ENCODE measurements around the gene PDE4D. TPM values are rescaled to one million over a fixed set of nuclear protein-coding genes. Genes with fewer than 3 reads are reported as not detected.

PDE4D gene
- total RNA-seq, 1 donor from 2014 or later, result 2.3 TPM

DNA sequence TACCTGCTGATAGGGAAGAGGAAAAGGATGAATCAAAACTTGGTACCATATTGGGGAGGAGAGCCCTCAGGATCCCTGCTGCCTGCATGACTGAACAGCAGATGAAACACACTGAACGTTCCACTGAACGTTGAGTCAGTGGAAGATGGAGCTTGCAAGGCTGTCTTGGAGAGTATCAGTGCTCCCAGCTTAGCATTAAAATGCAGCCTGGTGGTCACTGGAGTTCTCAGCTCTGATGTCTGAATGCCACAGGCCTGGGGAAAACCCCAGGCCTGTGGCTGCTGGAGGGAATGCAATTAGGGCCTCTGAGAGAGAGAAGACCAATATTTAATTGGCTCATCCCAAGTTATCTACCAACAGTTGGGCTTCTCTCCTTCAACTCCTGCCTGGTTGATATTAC lies 54.5 kb downstream of the PDE4D start:
- Histone ChIP-seq H3K4me2 (no peak overlapping the region), H3K27ac (no peak overlapping the region), H3K4me3 (no peak overlapping the region), H3K9ac (no peak overlapping the region), H3K4me1 (no peaks in the 10 kb centered on the region), H3K27me3 (no peaks in the 10 kb centered on the region), H4K20me1 (ENCODE audit: low read depth) (no peaks in the 10 kb centered on the region), H3F3A (ENCODE audit: low read depth) (no peaks in the 10 kb centered on the region), H3K9me3 (ENCODE audit: low read depth) (no peaks in the 10 kb centered on the region), H2AFZ (replicated peaks) (no peak overlapping the region), H3K36me3 (no peaks in the 10 kb centered on the region), H3K79me2 (ENCODE audit: low read depth) (no peaks in the 10 kb centered on the region)
- Mint-ChIP-seq H3K9me3 (no peaks in the 10 kb centered on the region), H3K4me1 (peaks cover 9% of the 10 kb centered on the region), H3K27ac (no peak overlapping the region), H3K36me3 (no peaks in the 10 kb centered on the region), H3K4me3 (no peak overlapping the region), H3K27me3 (ENCODE audit: insufficient read depth, low read depth) (no peaks in the 10 kb centered on the region)
- DNase-seq (ENCODE audit: low spot score), result no peak
- TF ChIP-seq CTCF (IDR thresholded peaks at IDR 0.05) (no peak), EZH2phosphoT487 (IDR thresholded peaks at IDR 0.05) (no peak), EZH2 (IDR thresholded peaks at IDR 0.05) (no peak)

- TF ChIP-seq EZH2 (IDR thresholded peaks at IDR 0.05) (no peak), EZH2phosphoT487 (IDR thresholded peaks at IDR 0.05) (no peak), CTCF (IDR thresholded peaks at IDR 0.05) (no peak)
- no peak overlapping the region for H3K4me2 ChIP-seq
- DNase-seq (ENCODE audit: low spot score), result no peak
- no peaks in the 10 kb centered on the region for H3K9me3 ChIP-seq (ENCODE audit: low read depth)
- Mint-ChIP-seq H3K4me1 (peaks cover 10% of the 10 kb centered on the region), H3K9me3 (no peaks in the 10 kb centered on the region), H3K4me3 (no peak overlapping the region), H3K27ac (no peak overlapping the region), H3K27me3 (ENCODE audit: insufficient read depth, low read depth) (no peaks in the 10 kb centered on the region), H3K36me3 (no peaks in the 10 kb centered on the region)
- no peaks in the 10 kb centered on the region for H3K79me2 ChIP-seq (ENCODE audit: low read depth)
- H3K4me1 ChIP-seq, result no peaks in the 10 kb centered on the region
- H3K27ac ChIP-seq, result no peak overlapping the region
- no peak overlapping the region for H2AFZ ChIP-seq (replicated peaks)
- no peak overlapping the region for H3K9ac ChIP-seq
- no peaks in the 10 kb centered on the region for H3K36me3 ChIP-seq
- no peaks in the 10 kb centered on the region for H3K27me3 ChIP-seq
- H4K20me1 ChIP-seq (ENCODE audit: low read depth), result no peaks in the 10 kb centered on the region
- no peaks in the 10 kb centered on the region for H3F3A ChIP-seq (ENCODE audit: low read depth)
- H3K4me3 ChIP-seq, result no peak overlapping the region
Observed at GRCh38 chr5:59838067-59838466, 55.5 kb downstream of the PDE4D start.

- Mint-ChIP-seq H3K4me3 (no peak overlapping the region), H3K9me3 (no peaks in the 10 kb centered on the region), H3K36me3 (no peaks in the 10 kb centered on the region), H3K27ac (no peak overlapping the region), H3K4me1 (peaks cover 10% of the 10 kb centered on the region), H3K27me3 (ENCODE audit: insufficient read depth, low read depth) (no peaks in the 10 kb centered on the region)
- H3K79me2 ChIP-seq (ENCODE audit: low read depth), result no peaks in the 10 kb centered on the region
- H3K36me3 ChIP-seq, result no peaks in the 10 kb centered on the region
- H3K4me2 ChIP-seq, result no peak overlapping the region
- H2AFZ ChIP-seq (replicated peaks), result no peak overlapping the region
- H3K9ac ChIP-seq, result no peak overlapping the region
- no peaks in the 10 kb centered on the region for H4K20me1 ChIP-seq (ENCODE audit: low read depth)
- DNase-seq (ENCODE audit: low spot score), result no peak
- no peak overlapping the region for H3K27ac ChIP-seq
- TF ChIP-seq EZH2phosphoT487 (IDR thresholded peaks at IDR 0.05) (no peak), EZH2 (IDR thresholded peaks at IDR 0.05) (no peak), CTCF (IDR thresholded peaks at IDR 0.05) (no peak)
- H3F3A ChIP-seq (ENCODE audit: low read depth), result no peaks in the 10 kb centered on the region
- no peaks in the 10 kb centered on the region for H3K27me3 ChIP-seq
- H3K9me3 ChIP-seq (ENCODE audit: low read depth), result no peaks in the 10 kb centered on the region
- H3K4me1 ChIP-seq, result no peaks in the 10 kb centered on the region
- no peak overlapping the region for H3K4me3 ChIP-seq
Observed at GRCh38 chr5:59837071-59837470, 56.5 kb downstream of the PDE4D start.

Measured in neural progenitor cell (in vitro differentiated cells).